T follicular helper cell (primary cell): ENCODE results near the gene C1orf159.
"Not testable (repeated sequence)": the region's sequence is repeated elsewhere in the genome, so short reads cannot be mapped to it uniquely, and the experiment has no call there.

Experiments used
- DNase-seq: peaks from one replicate; pipeline ENCODE4 v3.0.0-alpha.2; 2020; ENCODE audit warnings: low read depth

C1orf159 gene

DNA sequence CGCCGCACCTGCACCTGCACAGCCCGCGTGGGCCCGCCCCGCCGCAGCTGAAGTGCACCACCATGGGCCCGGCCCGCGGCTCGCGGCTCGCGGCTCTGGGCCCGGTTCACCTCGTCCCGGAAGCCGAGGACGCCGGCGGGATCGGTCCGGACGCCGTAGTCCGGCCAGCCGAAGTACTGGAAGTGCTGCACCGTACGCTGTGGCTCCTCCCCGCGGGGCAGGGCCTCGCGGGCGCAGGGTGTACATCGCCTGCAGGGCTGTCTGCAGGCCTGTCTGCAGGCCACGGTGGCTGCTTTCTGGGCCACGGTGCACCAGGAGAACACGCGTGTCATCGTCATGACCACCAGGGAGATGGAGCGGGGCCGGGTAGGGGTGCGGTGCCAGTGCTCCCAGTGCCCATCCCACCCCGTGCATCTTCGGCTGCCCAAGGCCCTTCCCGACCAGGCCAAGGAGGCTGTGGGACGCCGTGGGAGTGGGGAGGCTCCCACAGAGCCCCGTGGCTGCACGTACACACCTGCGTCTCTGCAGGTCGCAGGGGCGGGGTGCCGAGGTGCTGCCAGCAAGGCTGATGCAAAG lies 48.5 kb downstream of the C1orf159 start:
- DNase-seq = no peak

- no peak for DNase-seq
Measured at GRCh38 chr1:1066403-1067283, 49.2 kb downstream of the C1orf159 start.

GRCh38 chr1:1065940-1066304 lies 50.0 kb downstream of the C1orf159 start:
- DNase-seq = not testable (repeated sequence)

- DNase-seq = no peak
Measured at GRCh38 chr1:1065265-1065939, 50.5 kb downstream of the C1orf159 start.

DNA sequence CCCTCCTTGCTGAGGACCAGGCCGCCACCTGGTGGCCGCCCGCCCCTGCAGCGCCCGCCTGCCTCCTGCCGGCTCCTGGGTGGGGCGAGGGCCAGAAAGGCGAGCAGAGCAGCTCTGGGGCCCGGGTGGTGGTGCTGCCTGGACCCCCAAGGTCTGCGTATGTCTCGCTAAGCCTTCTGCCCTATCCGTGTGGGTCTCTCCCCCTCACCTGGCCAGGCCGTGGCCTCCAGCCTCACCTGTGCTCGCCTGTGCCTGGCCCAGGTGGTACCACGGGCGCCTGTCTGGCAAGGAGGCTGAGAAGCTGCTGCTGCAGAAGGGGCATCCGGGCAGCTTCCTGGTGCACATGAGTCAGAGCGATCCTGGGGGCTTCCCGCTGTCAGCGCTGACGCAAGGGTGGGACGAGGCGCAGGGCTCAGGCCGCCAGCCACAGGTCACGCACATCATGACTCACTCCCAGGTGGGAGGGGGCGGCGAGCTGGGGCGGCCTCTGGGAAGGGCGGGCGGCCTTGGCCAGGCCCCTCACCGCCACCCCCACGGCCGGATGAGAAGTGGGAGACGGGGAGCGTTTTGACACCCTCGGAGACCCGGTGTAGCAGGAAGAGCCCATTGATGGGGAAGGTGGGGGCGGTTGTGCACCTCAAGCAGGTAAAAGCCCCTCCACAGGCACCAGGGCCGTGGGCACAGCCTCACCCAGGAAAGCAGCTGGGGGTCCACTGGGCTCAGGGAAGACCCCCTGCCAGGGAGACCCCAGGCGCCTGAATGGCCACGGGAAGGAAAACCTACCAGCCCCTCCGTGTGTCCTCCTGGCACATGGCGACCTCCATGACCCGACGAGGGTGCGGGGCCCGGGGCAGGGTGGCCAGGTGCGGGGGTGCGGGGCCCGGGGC lies 51.7 kb downstream of the C1orf159 start:
- DNase-seq = peak; percentile 65

- DNase-seq = no peak
Measured at GRCh38 chr1:1063261-1063944, 52.5 kb downstream of the C1orf159 start.

DNA sequence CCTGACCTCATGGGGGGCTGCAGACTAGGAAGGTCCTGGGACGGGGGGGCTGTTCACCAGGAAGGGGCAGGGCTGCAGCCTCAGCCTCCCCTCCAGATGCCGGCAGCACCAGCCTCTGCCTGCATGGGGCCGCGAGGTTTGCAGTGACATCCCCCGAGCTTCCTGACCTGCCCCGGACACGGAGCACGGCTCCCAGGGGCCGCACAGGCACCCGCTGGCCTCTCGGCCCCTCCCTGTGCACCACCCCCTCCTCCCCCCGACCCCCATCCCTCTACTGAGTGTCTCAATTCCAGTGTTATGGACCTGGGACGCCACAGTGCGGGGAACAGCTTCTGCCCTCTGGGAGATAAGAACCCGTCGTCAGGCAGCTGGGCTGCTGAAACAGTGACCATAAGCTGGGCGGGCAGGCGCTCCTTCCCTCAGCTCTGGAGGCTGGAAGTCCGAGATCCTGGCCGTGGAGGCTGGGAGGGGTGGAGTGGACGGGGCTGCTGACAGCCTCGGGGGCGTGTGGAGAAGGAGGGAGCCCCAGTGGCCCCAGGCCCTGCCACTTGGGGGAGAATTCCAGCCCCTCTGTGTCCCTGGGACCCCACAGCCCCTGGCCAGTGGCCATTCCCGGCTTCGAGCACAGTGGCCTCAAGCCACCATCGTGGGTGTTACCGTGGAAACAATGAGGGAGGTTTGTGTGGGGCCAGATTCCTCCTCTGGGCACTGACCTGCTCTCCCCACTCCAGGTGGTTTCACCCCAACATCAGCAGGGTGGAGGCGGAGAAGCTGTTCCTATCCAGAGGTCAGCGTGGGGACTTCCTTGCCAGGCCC lies 53.3 kb downstream of the C1orf159 start:
- DNase-seq = no peak

- DNase-seq = no peak
Measured at GRCh38 chr1:1061682-1062345, 54.1 kb downstream of the C1orf159 start.

GRCh38 chr1:1060281-1061000 lies 55.4 kb downstream of the C1orf159 start:
- DNase-seq = no peak

GRCh38 chr1:1059494-1060280 lies 56.2 kb downstream of the C1orf159 start:
- DNase-seq = peak; percentile 80

DNA sequence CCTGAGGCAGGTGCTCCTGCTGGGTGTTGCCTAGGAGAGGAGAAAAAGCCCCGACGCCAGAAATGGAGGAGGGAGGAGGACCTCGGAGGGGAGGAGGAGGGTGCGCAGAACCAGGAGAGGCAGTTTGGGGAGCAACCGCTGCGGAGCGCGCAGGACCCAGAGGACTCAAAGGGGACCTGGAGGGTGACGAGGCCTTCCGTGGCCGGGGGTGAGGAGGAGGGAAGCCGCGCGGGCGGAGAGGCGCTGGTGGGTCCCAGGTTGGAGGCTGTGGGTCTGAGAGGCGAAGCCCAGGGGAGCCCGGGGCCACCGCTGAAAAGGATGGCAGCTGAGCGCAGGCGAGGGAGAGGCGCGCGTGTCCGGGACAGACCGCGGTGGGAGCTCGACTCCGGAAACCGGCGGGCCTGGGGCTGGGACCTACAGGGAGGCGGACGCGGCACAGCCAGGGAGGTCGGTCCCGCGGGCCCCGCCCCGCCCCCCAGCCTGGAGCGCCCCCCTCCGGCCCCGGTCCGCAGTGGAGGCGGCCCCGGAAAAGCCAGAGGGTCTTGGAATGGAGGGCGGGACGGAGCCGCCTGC lies 56.9 kb downstream of the C1orf159 start:
- DNase-seq = no peak

- DNase-seq = no peak
Measured at GRCh38 chr1:1058088-1058905, 57.6 kb downstream of the C1orf159 start.

DNA sequence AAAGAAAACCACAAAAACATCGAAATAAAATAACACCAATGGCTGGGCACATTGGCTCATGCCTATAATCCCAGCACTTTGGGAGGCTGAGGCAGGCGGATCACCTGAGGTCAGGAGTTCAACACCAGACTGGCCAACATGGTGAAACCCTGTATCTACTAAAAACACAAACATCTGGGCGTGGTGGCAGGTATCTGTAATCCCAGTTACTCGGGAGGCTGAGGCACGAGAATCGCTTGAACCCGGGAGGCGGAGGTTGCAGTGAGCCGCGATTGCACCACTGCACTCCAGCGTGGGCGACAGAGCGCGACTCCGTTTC lies 58.2 kb downstream of the C1orf159 start:
- not testable (repeated sequence) for DNase-seq

DNA sequence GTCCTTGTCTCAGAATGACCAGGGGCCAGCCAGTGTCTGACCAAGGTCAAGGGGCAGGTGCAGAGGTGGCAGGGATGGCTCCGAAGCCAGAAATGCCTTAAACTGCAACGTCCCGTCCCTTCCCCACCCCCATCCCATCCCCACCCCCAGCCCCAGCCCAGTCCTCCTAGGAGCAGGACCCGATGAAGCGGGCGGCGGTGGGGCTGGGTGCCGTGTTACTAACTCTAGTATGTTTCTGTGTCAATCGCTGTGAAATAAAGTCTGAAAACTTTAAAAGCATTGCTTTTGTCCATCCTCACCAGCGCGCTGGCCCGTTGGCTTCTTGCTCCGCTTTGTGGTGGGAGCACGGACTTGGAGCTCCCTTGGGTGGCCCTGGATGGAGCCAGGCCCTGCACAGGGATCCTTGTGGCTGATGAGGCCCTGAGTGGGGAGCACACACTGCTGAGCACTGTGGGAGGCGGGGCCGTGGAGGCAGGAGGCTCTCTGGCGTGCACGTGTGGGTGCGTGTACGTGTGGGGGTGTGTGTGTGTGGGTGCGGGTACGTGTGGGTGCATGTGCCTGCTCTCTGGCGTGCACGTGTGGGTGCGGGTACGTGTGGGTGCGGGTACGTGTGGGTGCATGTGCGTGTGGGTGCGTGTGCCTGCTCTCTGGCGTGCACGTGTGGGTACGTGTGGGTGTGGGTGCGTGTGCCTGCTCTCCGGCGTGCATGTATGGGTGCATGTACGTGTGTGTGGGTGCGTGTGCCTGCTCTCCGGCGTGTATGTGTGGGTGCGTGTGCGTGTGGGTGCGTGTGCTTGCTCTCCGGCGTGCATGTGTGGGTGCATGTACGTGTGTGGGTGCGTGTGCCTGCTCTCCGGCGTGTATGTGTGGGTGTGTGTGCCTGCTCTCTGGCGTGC lies 59.8 kb downstream of the C1orf159 start:
- no peak for DNase-seq

GRCh38 chr1:1054971-1055370 lies 60.9 kb downstream of the C1orf159 start:
- DNase-seq = no peak

- no peak for DNase-seq
Measured at GRCh38 chr1:1054099-1054700, 61.7 kb downstream of the C1orf159 start.
